ENCODE results near the gene NEO1.

GRCh38 chr15:73028831-73029451 lies 23.3 kb upstream of the NEO1 start:
- TF ChIP-seq POLR2AphosphoS5 (IDR thresholded peaks at IDR 0.05; ENCODE audit: low read depth, low read length) (no peak), POLR2A (IDR thresholded peaks at IDR 0.05; ENCODE audit: low read depth, low read length) (no peak), TAF1 (IDR thresholded peaks at IDR 0.05; ENCODE audit: low read depth, low read length) (no peak)
